AG09319 (cell line): ENCODE data around the gene KANSL1.

ENCODE experiments used
- DNase-seq: peaks from one replicate; pipeline ENCODE4 v3.0.0-alpha.2; 2010; ENCODE audit warnings: low read depth; ENCODE audit errors: extremely low read depth
- CTCF ChIP-seq: IDR thresholded peaks from 2 replicates; pipeline ENCODE4 v1.5.1; 2011; ENCODE audit warnings: low read depth, mild to moderate bottlenecking, inconsistent platforms, low read length, moderate library complexity

KANSL1 gene

GRCh38 chr17:46121841-46122485 lies 71.3 kb downstream of the KANSL1 start:
- no peak for DNase-seq
- TF ChIP-seq CTCF = no peak

GRCh38 chr17:46121165-46121764 lies 72.0 kb downstream of the KANSL1 start:
- no peak for TF ChIP-seq CTCF
- no peak for DNase-seq

- DNase-seq = no peak
- TF ChIP-seq CTCF = no peak
Observed at GRCh38 chr17:46120537-46120936, 72.7 kb downstream of the KANSL1 start.

DNA sequence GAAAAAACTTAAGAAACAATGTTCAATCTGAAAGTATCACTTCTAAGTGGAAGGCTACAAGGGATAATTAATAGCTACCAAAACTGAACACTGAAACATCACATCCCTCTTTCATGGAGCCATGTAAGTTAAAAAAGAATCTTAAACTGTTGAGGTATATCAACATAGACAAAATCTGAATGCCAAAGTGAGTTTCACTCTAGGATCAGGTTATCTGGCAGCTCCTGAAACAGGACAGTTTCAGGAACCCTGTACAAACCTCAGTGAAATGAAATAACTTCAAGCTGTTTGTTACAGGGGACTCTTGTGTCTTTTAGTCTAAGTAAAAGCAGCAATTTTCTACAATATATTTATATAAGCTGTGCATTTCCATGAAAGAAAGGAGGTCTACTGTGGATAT lies 73.2 kb downstream of the KANSL1 start:
- TF ChIP-seq CTCF = no peak
- no peak for DNase-seq

- no peak for TF ChIP-seq CTCF
- DNase-seq = no peak
Observed at GRCh38 chr17:46118964-46119363, 74.3 kb downstream of the KANSL1 start.

GRCh38 chr17:46117850-46118696 lies 75.2 kb downstream of the KANSL1 start:
- no peak for TF ChIP-seq CTCF
- no peak for DNase-seq

GRCh38 chr17:46117117-46117516 lies 76.1 kb downstream of the KANSL1 start:
- no peak for DNase-seq
- no peak for TF ChIP-seq CTCF
